Mammary epithelial cell (primary cell): ENCODE data around the gene KMT2B.

Experiments used
- EZH2 ChIP-seq: IDR thresholded peaks from 2 replicates; pipeline ENCODE4 v1.6.1; 2012; ENCODE audit warnings: low read length, inconsistent platforms, borderline replicate concordance
- TF ChIP-seq, protein P1 (sequence below), 2 donors: IDR thresholded peaks in 1 of 2; conservative IDR thresholded peaks in 1 of 2; 2 replicates each; pipeline ENCODE4 v1.5.1; 2011 to 2012; ENCODE audit warnings: inconsistent platforms in 2 of 2, low read length in 2 of 2, mild to moderate bottlenecking in 2 of 2, control low read depth in 1 of 2, low read depth in 1 of 2; ENCODE audit not compliant: insufficient read depth in 1 of 2; ENCODE audit errors: extremely low read depth in 1 of 2

DNA sequence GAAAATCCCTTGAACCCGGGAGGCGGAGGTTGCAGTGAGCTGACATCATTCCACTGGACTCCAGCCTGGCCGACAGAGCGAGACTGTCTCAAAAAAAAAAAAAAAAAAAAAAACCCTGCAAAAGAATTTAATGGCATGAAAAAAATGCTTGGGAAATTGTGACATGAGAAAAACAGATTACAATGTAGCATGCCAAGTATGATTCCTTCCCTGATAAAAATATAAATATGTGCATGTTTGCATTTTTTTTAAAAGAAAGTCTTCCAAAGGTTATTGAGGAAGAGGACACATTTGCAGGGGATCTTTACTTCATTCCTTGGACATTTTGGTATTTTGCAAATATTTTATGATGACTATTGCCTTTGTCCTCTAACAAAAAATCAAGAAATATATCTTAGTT, 28.0 kb upstream of the KMT2B start:
- TF ChIP-seq EZH2, result no peak
- TF ChIP-seq, protein P1, sequence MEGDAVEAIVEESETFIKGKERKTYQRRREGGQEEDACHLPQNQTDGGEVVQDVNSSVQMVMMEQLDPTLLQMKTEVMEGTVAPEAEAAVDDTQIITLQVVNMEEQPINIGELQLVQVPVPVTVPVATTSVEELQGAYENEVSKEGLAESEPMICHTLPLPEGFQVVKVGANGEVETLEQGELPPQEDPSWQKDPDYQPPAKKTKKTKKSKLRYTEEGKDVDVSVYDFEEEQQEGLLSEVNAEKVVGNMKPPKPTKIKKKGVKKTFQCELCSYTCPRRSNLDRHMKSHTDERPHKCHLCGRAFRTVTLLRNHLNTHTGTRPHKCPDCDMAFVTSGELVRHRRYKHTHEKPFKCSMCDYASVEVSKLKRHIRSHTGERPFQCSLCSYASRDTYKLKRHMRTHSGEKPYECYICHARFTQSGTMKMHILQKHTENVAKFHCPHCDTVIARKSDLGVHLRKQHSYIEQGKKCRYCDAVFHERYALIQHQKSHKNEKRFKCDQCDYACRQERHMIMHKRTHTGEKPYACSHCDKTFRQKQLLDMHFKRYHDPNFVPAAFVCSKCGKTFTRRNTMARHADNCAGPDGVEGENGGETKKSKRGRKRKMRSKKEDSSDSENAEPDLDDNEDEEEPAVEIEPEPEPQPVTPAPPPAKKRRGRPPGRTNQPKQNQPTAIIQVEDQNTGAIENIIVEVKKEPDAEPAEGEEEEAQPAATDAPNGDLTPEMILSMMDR (conservative IDR thresholded peaks at IDR 0.05 in 1 of 2, IDR thresholded peaks at IDR 0.05 in 1 of 2; ENCODE audit: extremely low read depth in 1 of 2, insufficient read depth in 1 of 2, low read depth in 1 of 2, low read length in 2 of 2), result no peak
